ENCODE data around the gene LITAF. TPM values are rescaled to one million over a fixed set of nuclear protein-coding genes. Genes with fewer than 3 reads are reported as not detected.

The LITAF gene
- polyA plus RNA-seq, 1 of the 3 experiments (the other 2 are of a cell fraction) = 45.7 TPM

- Histone ChIP-seq H3F3A (replicated peaks; ENCODE audit: insufficient read depth) (no peaks in the 10 kb centered on the region), H3K27ac (ENCODE audit: low read depth in 2 of 2, low read length in 1 of 2) (no peak overlapping the region), H3K9me3 (no peaks in the 10 kb centered on the region), H3K27me3 (ENCODE audit: insufficient read depth) (no peaks in the 10 kb centered on the region), H3K4me2 (no peak overlapping the region), H4K20me1 (ENCODE audit: insufficient read depth) (no peaks in the 10 kb centered on the region), H3K4me1 (ENCODE audit: control insufficient read depth in 1 of 2, insufficient read depth in 2 of 2, low read depth in 1 of 2, low read length in 1 of 2) (no peaks in the 10 kb centered on the region; a peak in 1 of 4 replicates), H3K4me3 (ENCODE audit: low read depth in 2 of 2, low read length in 1 of 2) (no peak overlapping the region), H3K9ac (no peak overlapping the region), H3K36me3 (replicated peaks in 1 of 2; ENCODE audit: control insufficient read depth in 1 of 2, insufficient read depth in 2 of 2, low read length in 1 of 2) (no peaks in the 10 kb centered on the region), H3K9me2 (no peaks in the 10 kb centered on the region), H2AFZ (ENCODE audit: low read depth) (no peak overlapping the region), H3K79me2 (ENCODE audit: insufficient read depth) (no peaks in the 10 kb centered on the region)
- POLR2A ChIA-PET = no interaction called here
- TF ChIP-seq ELF1 (IDR thresholded peaks at IDR 0.05) = no peak
- no peak for TF ChIP-seq YY1 (IDR thresholded peaks at IDR 0.05; ENCODE audit: low read depth)
- no peak for TF ChIP-seq FOXM1 (IDR thresholded peaks at IDR 0.05; ENCODE audit: low read depth)
- TF ChIP-seq RFX5 (IDR thresholded peaks at IDR 0.05; ENCODE audit: low read length) = no peak
- no peak for TF ChIP-seq ZBTB33 (IDR thresholded peaks at IDR 0.05; ENCODE audit: borderline replicate concordance, low read depth)
- no peak for TF ChIP-seq REST (IDR thresholded peaks at IDR 0.05; ENCODE audit: low read depth, low read length)
- no peak for TF ChIP-seq MXI1 (IDR thresholded peaks at IDR 0.05; ENCODE audit: low read depth, low read length)
- TF ChIP-seq RXRA (IDR thresholded peaks at IDR 0.05; ENCODE audit: borderline replicate concordance, low read depth) = no peak
- TF ChIP-seq CTCF (IDR thresholded peaks at IDR 0.05) = no peak
- no peak for TF ChIP-seq TEAD4 (IDR thresholded peaks at IDR 0.05; ENCODE audit: borderline replicate concordance, insufficient read depth)
- no peak for TF ChIP-seq IRF3 (IDR thresholded peaks at IDR 0.05; ENCODE audit: low read depth, low read length)
- TF ChIP-seq RAD21 (IDR thresholded peaks at IDR 0.05; ENCODE audit: low read length) = no peak
- no peak for TF ChIP-seq RCOR1 (IDR thresholded peaks at IDR 0.05; ENCODE audit: low read length)
- TF ChIP-seq TAF1 (IDR thresholded peaks at IDR 0.05; ENCODE audit: borderline replicate concordance, low read depth, low read length) = no peak
- TF ChIP-seq MAX (IDR thresholded peaks at IDR 0.05; ENCODE audit: low read depth) = no peak
- TF ChIP-seq SIN3A (IDR thresholded peaks at IDR 0.05; ENCODE audit: borderline replicate concordance, low read depth, low read length) = no peak
- CTCF ChIA-PET = interaction anchor here (1.0 to 6.5 kb wide), 4 partner anchors 109 to 180 kb away, joined by 3 to 65 read pairs (median 6); no protein-coding TSS in a partner anchor
- no peak for DNase-seq
- WGBS (ENCODE audit: low lambda C conversion rate) = 14% methylated on average over 1 of the region's 2 CpGs
Measured at GRCh38 chr16:11534262-11534661, 52.5 kb downstream of the LITAF start.

Measured in SK-N-SH (cell line).